GM19099 (cell line): ENCODE results near the gene AKAP13.

Experiments used
- POLR2A ChIP-seq: IDR thresholded peaks from 3 replicates; pipeline ENCODE4 v1.6.1; 2011; ENCODE audit warnings: low read depth; ENCODE audit not compliant: insufficient read length; ENCODE audit errors: extremely low read depth

Gene AKAP13

GRCh38 chr15:85672332-85673084, 292.1 kb downstream of the AKAP13 start:
- no peak for TF ChIP-seq POLR2A

- no peak for TF ChIP-seq POLR2A
These were observed 292.9 kb downstream of the AKAP13 start for GRCh38 chr15:85673326-85673725.

GRCh38 chr15:85676342-85677098, 296.1 kb downstream of the AKAP13 start:
- no peak for TF ChIP-seq POLR2A

- TF ChIP-seq POLR2A = no peak
These were observed 298.8 kb downstream of the AKAP13 start for GRCh38 chr15:85679231-85679630.

- TF ChIP-seq POLR2A = no peak
These were observed 301.0 kb downstream of the AKAP13 start for GRCh38 chr15:85681386-85681785.

GRCh38 chr15:85684174-85684710, 303.8 kb downstream of the AKAP13 start:
- TF ChIP-seq POLR2A = no peak

GRCh38 chr15:85685356-85685755, 305.0 kb downstream of the AKAP13 start:
- no peak for TF ChIP-seq POLR2A

GRCh38 chr15:85687329-85687728, 306.9 kb downstream of the AKAP13 start:
- no peak for TF ChIP-seq POLR2A

- TF ChIP-seq POLR2A = peak; percentile 25
These were observed 308.3 kb downstream of the AKAP13 start for GRCh38 chr15:85688711-85689110.

GRCh38 chr15:85689729-85690128, 309.3 kb downstream of the AKAP13 start:
- peak; percentile 81 for TF ChIP-seq POLR2A

- TF ChIP-seq POLR2A = peak; percentile 64
These were observed 310.3 kb downstream of the AKAP13 start for GRCh38 chr15:85690561-85691231.

GRCh38 chr15:85691350-85692240, 311.2 kb downstream of the AKAP13 start:
- TF ChIP-seq POLR2A = peak; percentile 75

- TF ChIP-seq POLR2A = no peak
These were observed 311.9 kb downstream of the AKAP13 start for GRCh38 chr15:85692321-85692720.

- TF ChIP-seq POLR2A = peak; percentile 58
These were observed 312.5 kb downstream of the AKAP13 start for GRCh38 chr15:85692873-85693272.
